Measurements from ENCODE around the gene ESR2.
"Not testable (repeated sequence)": the region's sequence is repeated elsewhere in the genome, so short reads cannot be mapped to it uniquely, and the experiment has no call there.

Gene ESR2

GRCh38 chr14:64123241-64123822, 170.8 kb downstream of the ESR2 start:
- DNase-seq = no peak

GRCh38 chr14:64119980-64120379, 174.2 kb downstream of the ESR2 start:
- no peak for DNase-seq

- no peak for DNase-seq
These were observed 174.7 kb downstream of the ESR2 start for GRCh38 chr14:64119500-64119899.

GRCh38 chr14:64118892-64119291, 175.3 kb downstream of the ESR2 start:
- no peak for DNase-seq

- DNase-seq = not testable (repeated sequence)
These were observed 175.8 kb downstream of the ESR2 start for GRCh38 chr14:64118403-64118742.

- DNase-seq = no peak
These were observed 176.3 kb downstream of the ESR2 start for GRCh38 chr14:64117671-64118402.

- DNase-seq = no peak
These were observed 178.8 kb downstream of the ESR2 start for GRCh38 chr14:64115401-64115800.

GRCh38 chr14:64114796-64115195, 179.4 kb downstream of the ESR2 start:
- no peak for DNase-seq

GRCh38 chr14:64114166-64114565, 180.0 kb downstream of the ESR2 start:
- DNase-seq = no peak

GRCh38 chr14:64112867-64113678, 181.1 kb downstream of the ESR2 start:
- no peak for DNase-seq

GRCh38 chr14:64110802-64111201, 183.4 kb downstream of the ESR2 start:
- DNase-seq = no peak

GRCh38 chr14:64109819-64110554, 184.2 kb downstream of the ESR2 start:
- DNase-seq = no peak

GRCh38 chr14:64107438-64107837, 186.7 kb downstream of the ESR2 start:
- no peak for DNase-seq

GRCh38 chr14:64098120-64098519, 196.1 kb downstream of the ESR2 start:
- DNase-seq = no peak

- no peak for DNase-seq
These were observed 198.6 kb downstream of the ESR2 start for GRCh38 chr14:64095620-64096019.

GRCh38 chr14:64092940-64093339, 201.2 kb downstream of the ESR2 start:
- no peak for DNase-seq

GRCh38 chr14:64092338-64092737, 201.8 kb downstream of the ESR2 start:
- DNase-seq = no peak

GRCh38 chr14:64091217-64091616, 203.0 kb downstream of the ESR2 start:
- no peak for DNase-seq

- DNase-seq = no peak
These were observed 204.3 kb downstream of the ESR2 start for GRCh38 chr14:64089920-64090319.

- DNase-seq = no peak
These were observed 205.6 kb downstream of the ESR2 start for GRCh38 chr14:64088647-64088964.

- no peak for DNase-seq
These were observed 211.3 kb downstream of the ESR2 start for GRCh38 chr14:64082837-64083236.

- DNase-seq = no peak
These were observed 212.9 kb downstream of the ESR2 start for GRCh38 chr14:64081174-64081746.

GRCh38 chr14:64080452-64080851, 213.7 kb downstream of the ESR2 start:
- DNase-seq = no peak
